ENCODE data around the gene COPS7A.

COPS7A gene

GRCh38 chr12:6752921-6753771 is 29.3 kb downstream of the COPS7A start, which contains the start of gene MLF2 (continued):
- TF ChIP-seq ZNF660 (tag by site-specific recombination; IDR thresholded peaks at IDR 0.05) = 0 out of 2 replicates have a peak, but pooled peaks have one; percentile 75
- TF ChIP-seq SCRT2 (tag by site-specific recombination; IDR thresholded peaks at IDR 0.05) = 0 out of 2 replicates have a peak, but pooled peaks have one; percentile 28
- peak; percentile 66; the same call in 1 of the 2 replicates for TF ChIP-seq ZSCAN5A (tag by site-specific recombination; IDR thresholded peaks at IDR 0.05)
- peak; percentile 79 for TF ChIP-seq ZFP37 (tag by site-specific recombination; IDR thresholded peaks at IDR 0.05)
- TF ChIP-seq GLI4 (tag by site-specific recombination; IDR thresholded peaks at IDR 0.05) = peak; percentile 26; the same call in 1 of the 2 replicates
- peak; percentile 31; the same call in 1 of the 2 replicates for TF ChIP-seq ZNF398 (tag by site-specific recombination; IDR thresholded peaks at IDR 0.05)
- TF ChIP-seq MZF1 (tag by site-specific recombination; IDR thresholded peaks at IDR 0.05; ENCODE audit: borderline replicate concordance) = 0 out of 2 replicates have a peak, but pooled peaks have one; percentile 60
- no peak for TF ChIP-seq ZNF169 (tag by site-specific recombination; IDR thresholded peaks at IDR 0.05)
- TF ChIP-seq GFI1B (tag by site-specific recombination; IDR thresholded peaks at IDR 0.05) = 0 out of 2 replicates have a peak, but pooled peaks have one; percentile 30
- peak; percentile 73 for TF ChIP-seq OSR2 (tag by site-specific recombination; IDR thresholded peaks at IDR 0.05)
- TF ChIP-seq ZNF558 (tag by site-specific recombination; IDR thresholded peaks at IDR 0.05) = peak; percentile 14; the same call in 1 of the 2 replicates

- Histone ChIP-seq H3K4me3 (ENCODE audit: low read depth, low read length) (no peak overlapping the region), H3K9me3 (ENCODE audit: control insufficient read depth, insufficient read depth, low read depth, low read length) (no peaks in the 10 kb centered on the region), H3K4me1 (ENCODE audit: control insufficient read depth, insufficient read depth, low read length) (0 out of 2 replicates have a peak, but pooled peaks cover 2% of the 10 kb centered on the region), H3K36me3 (ENCODE audit: control insufficient read depth in 2 of 2, insufficient read depth in 1 of 2, low read length in 2 of 2) (peaks cover 20 to 33% of the 10 kb centered on the region in 2 experiments), H3K27ac (ENCODE audit: extremely low read depth, low read depth, low read length) (no peak overlapping the region; the same call in 1 of the 2 replicates)
- 0 out of 2 replicates have a peak, but pooled peaks have one; percentile 14 for TF ChIP-seq ZNF324 (tag by site-specific recombination; IDR thresholded peaks at IDR 0.05)
- peak; percentile 37; the same call in 1 of the 2 replicates for TF ChIP-seq ZSCAN16 (tag by site-specific recombination; IDR thresholded peaks at IDR 0.05)
- peak; percentile 44; the same call in 1 of the 2 replicates for TF ChIP-seq ZSCAN4 (tag by site-specific recombination; IDR thresholded peaks at IDR 0.05)
- TF ChIP-seq ZNF302 (tag by site-specific recombination; IDR thresholded peaks at IDR 0.05; ENCODE audit: low read depth) = no peak
- 0 out of 2 replicates have a peak, but pooled peaks have one; percentile 7 for TF ChIP-seq ZNF513 (tag by site-specific recombination; IDR thresholded peaks at IDR 0.05)
- no peak for TF ChIP-seq ZNF416 (tag by site-specific recombination; IDR thresholded peaks at IDR 0.05)
- no peak for TF ChIP-seq KLF1 (tag by site-specific recombination; IDR thresholded peaks at IDR 0.05)
- no peak for TF ChIP-seq ZNF341 (tag by site-specific recombination; IDR thresholded peaks at IDR 0.05; ENCODE audit: low read depth)
- TF ChIP-seq ZNF558 (tag by site-specific recombination; IDR thresholded peaks at IDR 0.05) = peak; percentile 2; the same call in 1 of the 2 replicates
- TF ChIP-seq CTCF (tag by site-specific recombination; IDR thresholded peaks at IDR 0.05) = peak; percentile 96; the same call in 1 of the 2 replicates
- TF ChIP-seq ZBTB6 (tag by site-specific recombination; IDR thresholded peaks at IDR 0.05) = 0 out of 2 replicates have a peak, but pooled peaks have one; percentile 65
- 0 out of 2 replicates have a peak, but pooled peaks have one; percentile 45 for TF ChIP-seq ZNF184 (tag by site-specific recombination; IDR thresholded peaks at IDR 0.05)
- ChIA-PET POLR2A (interaction anchor here (0.6 to 4.2 kb wide), 23 partner anchors 9 to 283 kb away, joined by 3 to 79 read pairs (median 8); partner anchors contain the start of genes C12orf57, CDCA3, COPS7A and GPR162), CTCF (interaction anchor here (0.6 to 5.6 kb wide), 37 partner anchors 9 to 252 kb away, joined by 3 to 140 read pairs (median 5); partner anchors contain the start of genes CDCA3, COPS7A, GPR162 and PTMS)
These were observed 30.0 kb downstream of the COPS7A start for GRCh38 chr12:6753772-6754356.
